Measurements from ENCODE around the gene PRDM16. TPM values are rescaled to one million over a fixed set of nuclear protein-coding genes. Genes with fewer than 3 reads are reported as not detected.

PRDM16 gene
- total RNA-seq, 4 donors from 2014 or later = 0.19 to 1.6 (median 0.36) TPM

DNA sequence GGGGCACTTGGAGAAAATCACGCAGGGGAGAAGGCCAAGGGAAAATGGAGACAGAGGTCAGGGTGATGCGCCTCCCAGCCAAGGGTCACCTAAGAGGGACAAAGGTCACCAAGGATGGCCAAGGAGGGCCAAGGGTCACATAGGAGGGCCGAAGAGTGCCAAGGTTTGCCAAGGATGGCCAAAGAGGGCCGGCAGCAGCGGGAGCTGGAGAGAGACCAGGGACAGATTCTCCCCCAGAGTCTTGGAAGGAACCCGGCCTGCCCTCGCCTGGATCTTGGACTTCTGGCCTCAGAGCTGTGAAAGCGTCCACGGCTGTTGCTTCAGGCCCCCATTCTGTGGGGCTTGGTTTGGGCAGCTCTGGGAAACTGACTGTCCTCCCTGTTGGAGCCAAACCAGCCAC lies 359.9 kb downstream of the PRDM16 start:
- 89% methylated on average over 9 of the region's 9 CpGs for WGBS
- Histone ChIP-seq H3K4me3 (no peak overlapping the region), H3K27me3 (peaks cover 33% of the 10 kb centered on the region), H3K36me3 (no peaks in the 10 kb centered on the region), H3K27ac (no peak overlapping the region), H3K9me3 (no peaks in the 10 kb centered on the region), H3K4me1 (peaks cover 9% of the 10 kb centered on the region)
- TF ChIP-seq EP300 (IDR thresholded peaks at IDR 0.05) (no peak), POLR2A (IDR thresholded peaks at IDR 0.05) (no peak), POLR2AphosphoS5 (IDR thresholded peaks at IDR 0.05) (no peak)
- TF ChIP-seq, protein P1, sequence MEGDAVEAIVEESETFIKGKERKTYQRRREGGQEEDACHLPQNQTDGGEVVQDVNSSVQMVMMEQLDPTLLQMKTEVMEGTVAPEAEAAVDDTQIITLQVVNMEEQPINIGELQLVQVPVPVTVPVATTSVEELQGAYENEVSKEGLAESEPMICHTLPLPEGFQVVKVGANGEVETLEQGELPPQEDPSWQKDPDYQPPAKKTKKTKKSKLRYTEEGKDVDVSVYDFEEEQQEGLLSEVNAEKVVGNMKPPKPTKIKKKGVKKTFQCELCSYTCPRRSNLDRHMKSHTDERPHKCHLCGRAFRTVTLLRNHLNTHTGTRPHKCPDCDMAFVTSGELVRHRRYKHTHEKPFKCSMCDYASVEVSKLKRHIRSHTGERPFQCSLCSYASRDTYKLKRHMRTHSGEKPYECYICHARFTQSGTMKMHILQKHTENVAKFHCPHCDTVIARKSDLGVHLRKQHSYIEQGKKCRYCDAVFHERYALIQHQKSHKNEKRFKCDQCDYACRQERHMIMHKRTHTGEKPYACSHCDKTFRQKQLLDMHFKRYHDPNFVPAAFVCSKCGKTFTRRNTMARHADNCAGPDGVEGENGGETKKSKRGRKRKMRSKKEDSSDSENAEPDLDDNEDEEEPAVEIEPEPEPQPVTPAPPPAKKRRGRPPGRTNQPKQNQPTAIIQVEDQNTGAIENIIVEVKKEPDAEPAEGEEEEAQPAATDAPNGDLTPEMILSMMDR (IDR thresholded peaks at IDR 0.05) = no peak
- DNase-seq (ENCODE audit: low spot score in 2 of 2) = no peak

DNA sequence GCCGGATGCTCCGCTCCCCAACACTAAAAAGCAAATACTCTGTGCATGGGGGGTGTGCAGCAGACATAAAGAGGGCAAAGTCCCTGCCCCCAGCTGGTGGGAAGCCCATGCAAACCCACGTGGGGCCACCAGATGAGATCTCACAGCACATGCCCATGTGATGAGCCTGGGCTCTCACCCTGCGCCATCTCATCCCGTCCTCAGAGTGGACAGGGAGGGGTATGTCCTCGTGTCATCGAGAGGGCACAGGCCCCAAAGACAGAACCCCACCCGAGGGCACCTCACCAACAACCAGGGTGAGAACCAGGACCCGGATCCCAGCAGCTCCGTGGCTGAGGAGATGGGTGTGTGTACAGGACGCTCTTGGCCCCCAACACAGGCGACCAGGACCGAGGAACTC lies 360.3 kb downstream of the PRDM16 start:
- Histone ChIP-seq H3K27me3 (peaks cover 34% of the 10 kb centered on the region), H3K36me3 (no peaks in the 10 kb centered on the region), H3K27ac (no peak overlapping the region), H3K4me3 (no peak overlapping the region), H3K4me1 (peaks cover 5% of the 10 kb centered on the region), H3K9me3 (no peaks in the 10 kb centered on the region)
- DNase-seq (ENCODE audit: low spot score in 2 of 2) = no peak
- TF ChIP-seq, protein P1 (IDR thresholded peaks at IDR 0.05) = no peak
- TF ChIP-seq EP300 (IDR thresholded peaks at IDR 0.05) (no peak), POLR2AphosphoS5 (IDR thresholded peaks at IDR 0.05) (no peak), POLR2A (IDR thresholded peaks at IDR 0.05) (no peak)
- 87% methylated on average over 9 of the region's 13 CpGs for WGBS

DNA sequence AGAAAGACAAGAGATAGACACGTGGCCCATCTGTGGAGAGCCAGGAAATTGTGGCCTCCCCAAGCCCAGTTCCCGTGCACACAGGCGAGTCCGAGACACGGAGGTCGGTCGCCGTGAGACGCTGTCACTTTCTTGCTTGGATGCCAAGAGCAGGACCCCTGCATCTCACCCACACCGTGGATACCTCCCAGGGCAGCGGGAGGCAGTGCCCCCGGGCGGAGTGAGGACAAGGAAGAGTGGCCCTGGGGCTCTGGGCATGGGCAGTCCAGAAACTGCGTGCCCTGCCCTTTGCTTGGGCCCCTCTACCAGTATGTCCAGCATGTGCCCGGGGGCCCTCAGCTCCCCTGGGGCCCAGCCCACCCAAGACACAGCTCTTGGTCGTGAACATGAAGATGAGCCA lies 360.8 kb downstream of the PRDM16 start:
- no peak for DNase-seq (ENCODE audit: low spot score in 2 of 2)
- no peaks in the 10 kb centered on the region for H3K36me3 ChIP-seq
- H3K27ac ChIP-seq = no peak overlapping the region
- no peaks in the 10 kb centered on the region for H3K9me3 ChIP-seq
- WGBS = 87% methylated on average over 15 of the region's 16 CpGs
- no peak overlapping the region for H3K4me3 ChIP-seq
- TF ChIP-seq, protein P1 (IDR thresholded peaks at IDR 0.05) = no peak
- no peak for TF ChIP-seq EP300 (IDR thresholded peaks at IDR 0.05)
- TF ChIP-seq POLR2A (IDR thresholded peaks at IDR 0.05) = no peak
- TF ChIP-seq POLR2AphosphoS5 (IDR thresholded peaks at IDR 0.05) = no peak
- peaks cover under 1% of the 10 kb centered on the region for H3K4me1 ChIP-seq
- peaks cover 38% of the 10 kb centered on the region for H3K27me3 ChIP-seq

DNA sequence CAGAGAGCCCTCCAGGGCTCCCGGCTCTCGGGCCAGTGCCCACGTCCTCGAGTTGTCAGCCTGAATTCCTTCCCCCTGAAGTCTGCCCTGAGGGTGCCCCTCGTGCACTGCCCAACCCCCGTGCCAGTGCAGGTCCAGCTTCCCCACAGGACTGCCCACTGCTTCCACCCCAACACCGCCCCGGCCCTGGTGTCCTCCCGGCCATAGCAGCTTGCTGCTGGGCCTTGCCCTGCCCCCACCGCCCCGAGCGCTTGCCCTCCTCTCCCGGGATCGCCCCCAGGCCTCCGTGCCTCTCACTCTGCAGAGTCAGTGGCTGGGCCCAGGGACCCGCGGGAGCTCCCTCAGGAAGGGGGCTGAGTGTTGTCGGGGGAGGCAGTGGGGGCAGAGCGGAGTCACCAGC lies 361.4 kb downstream of the PRDM16 start:
- Histone ChIP-seq H3K27me3 (peaks cover 41% of the 10 kb centered on the region), H3K4me3 (no peak overlapping the region), H3K36me3 (no peaks in the 10 kb centered on the region), H3K27ac (no peak overlapping the region), H3K4me1 (no peaks in the 10 kb centered on the region), H3K9me3 (no peaks in the 10 kb centered on the region)
- WGBS = 74% methylated on average over 18 of the region's 19 CpGs
- TF ChIP-seq, protein P1 (IDR thresholded peaks at IDR 0.05) = no peak
- TF ChIP-seq POLR2A (IDR thresholded peaks at IDR 0.05) (no peak), POLR2AphosphoS5 (IDR thresholded peaks at IDR 0.05) (no peak), EP300 (IDR thresholded peaks at IDR 0.05) (no peak)
- DNase-seq (ENCODE audit: low spot score in 2 of 2) = no peak

DNA sequence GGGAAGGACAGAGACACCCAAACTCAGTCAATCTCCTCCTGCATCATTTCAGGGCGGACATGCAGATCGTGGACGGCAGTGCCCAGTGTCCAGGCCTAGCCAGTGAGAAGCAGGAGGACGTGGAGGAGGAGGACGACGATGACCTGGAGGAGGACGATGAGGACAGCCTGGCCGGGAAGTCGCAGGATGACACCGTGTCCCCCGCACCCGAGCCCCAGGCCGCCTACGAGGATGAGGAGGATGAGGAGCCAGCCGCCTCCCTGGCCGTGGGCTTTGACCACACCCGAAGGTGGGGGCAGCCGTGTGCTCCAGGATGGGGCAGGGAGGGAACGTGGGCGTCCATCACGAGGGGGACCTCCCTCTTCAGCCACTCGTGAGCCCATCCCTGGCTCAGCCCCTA lies 361.8 kb downstream of the PRDM16 start:
- H3K27me3 ChIP-seq = peaks cover 41% of the 10 kb centered on the region
- no peaks in the 10 kb centered on the region for H3K9me3 ChIP-seq
- H3K4me3 ChIP-seq = no peak overlapping the region
- no peak for DNase-seq (ENCODE audit: low spot score in 2 of 2)
- no peak overlapping the region for H3K27ac ChIP-seq
- no peaks in the 10 kb centered on the region for H3K36me3 ChIP-seq
- WGBS = 76% methylated on average over 22 of the region's 22 CpGs
- TF ChIP-seq EP300 (IDR thresholded peaks at IDR 0.05) = no peak
- no peak for TF ChIP-seq POLR2AphosphoS5 (IDR thresholded peaks at IDR 0.05)
- TF ChIP-seq POLR2A (IDR thresholded peaks at IDR 0.05) = no peak
- TF ChIP-seq, protein P1 (IDR thresholded peaks at IDR 0.05) = no peak
- H3K4me1 ChIP-seq = no peaks in the 10 kb centered on the region
